GM21390 (cell line): Measurements from ENCODE around the gene SPATA16.

ENCODE experiments used
- ATAC-seq: cut with Tn5 transposase; IDR thresholded peaks from one replicate; pipeline ENCODE4 v1.9.1; 2021; ENCODE audit not compliant: unreplicated experiment

SPATA16 gene

DNA sequence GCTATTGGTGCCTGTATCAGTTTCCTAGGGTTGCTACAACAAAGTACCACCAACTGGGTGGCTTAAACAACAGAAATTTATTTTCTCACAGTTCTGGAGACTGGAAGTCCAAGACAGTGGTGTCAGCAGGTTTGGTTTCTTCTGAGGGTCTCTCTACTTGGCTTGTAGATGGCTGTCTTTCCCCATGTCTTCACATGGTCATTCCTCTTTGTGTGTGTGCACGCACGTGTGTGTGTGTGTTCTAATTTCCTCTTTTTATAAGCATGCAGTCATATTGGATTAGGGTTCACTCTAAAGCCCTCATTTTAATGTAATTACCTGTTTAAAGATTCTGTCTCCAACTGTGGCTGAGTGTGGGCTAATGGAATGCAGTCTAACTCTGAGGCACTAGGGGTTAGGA, 182.5 kb downstream of the SPATA16 start:
- ATAC-seq = no peak

GRCh38 chr3:172953571-172953970, 187.5 kb downstream of the SPATA16 start:
- no peak for ATAC-seq

DNA sequence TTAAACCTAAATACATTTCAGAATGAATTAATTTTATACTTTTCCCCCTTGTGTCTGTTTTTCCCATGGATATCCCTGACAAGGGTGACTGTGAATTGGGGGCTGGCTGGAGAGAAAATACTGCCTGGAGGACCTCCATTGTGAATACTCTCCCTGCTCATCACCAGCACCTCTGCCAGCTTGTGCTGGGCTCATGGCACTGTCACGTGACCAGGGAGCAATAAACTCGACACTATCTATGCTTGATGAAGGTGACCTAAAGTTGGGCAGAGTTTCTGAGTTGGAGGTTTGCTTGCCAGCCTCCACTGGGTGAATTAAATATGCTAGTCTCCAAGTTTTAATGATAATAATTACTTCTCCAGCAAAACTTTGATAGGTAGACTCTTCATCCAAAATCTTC, 189.5 kb downstream of the SPATA16 start:
- no peak for ATAC-seq

- no peak for ATAC-seq
These were observed 195.0 kb downstream of the SPATA16 start for GRCh38 chr3:172946061-172946460.

DNA sequence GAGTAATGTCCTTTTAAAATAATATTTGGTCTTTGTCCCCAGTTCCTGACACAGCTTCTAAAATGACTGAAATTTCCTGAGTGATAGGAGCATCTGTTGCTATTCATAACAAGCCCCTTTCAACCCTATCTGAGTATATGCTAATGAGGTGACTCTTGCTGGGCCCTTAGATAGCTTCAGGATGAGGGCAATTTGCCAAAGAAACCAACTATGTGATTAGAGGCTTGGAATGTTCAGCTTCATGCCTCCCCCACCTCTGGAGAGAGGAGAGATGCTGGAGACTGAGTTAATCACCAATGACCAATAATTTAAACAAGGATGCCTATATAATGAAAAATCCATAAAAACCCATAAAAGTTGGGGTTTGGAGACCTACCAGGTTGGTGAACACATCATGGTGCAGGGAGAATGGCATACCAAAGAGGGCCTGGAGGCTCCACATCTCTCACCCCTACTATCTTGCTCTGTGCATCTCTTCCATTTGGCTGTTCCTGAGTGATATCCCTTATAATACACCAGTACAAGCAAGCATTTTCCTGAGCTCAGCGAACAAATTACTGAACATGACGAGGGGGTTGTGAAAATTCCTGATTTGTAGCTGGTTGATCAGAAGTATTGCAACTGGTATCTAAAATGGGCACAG, 201.3 kb downstream of the SPATA16 start:
- no peak for ATAC-seq

- no peak for ATAC-seq
These were observed 202.2 kb downstream of the SPATA16 start for GRCh38 chr3:172938788-172939187.

- ATAC-seq = no peak
These were observed 209.2 kb downstream of the SPATA16 start for GRCh38 chr3:172931746-172932285.

DNA sequence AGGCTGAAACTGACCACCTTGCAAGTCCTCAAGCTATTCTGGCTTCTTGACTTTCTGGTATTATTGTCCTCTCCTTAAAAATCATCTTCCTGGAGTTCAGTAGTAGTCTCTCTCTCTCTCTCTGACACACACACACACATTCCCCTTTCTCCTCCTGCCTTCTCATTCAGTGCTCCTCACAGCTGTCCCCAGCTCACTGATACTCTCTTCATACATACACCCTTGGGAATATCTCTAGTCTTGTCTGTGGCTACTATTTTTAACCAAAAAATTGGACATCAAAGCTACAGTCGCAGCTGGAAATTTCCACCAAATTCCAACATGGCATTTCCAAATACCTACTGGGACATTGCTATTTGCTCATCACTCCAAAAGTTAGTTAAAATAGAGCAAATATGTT, 211.6 kb downstream of the SPATA16 start:
- ATAC-seq = no peak

DNA sequence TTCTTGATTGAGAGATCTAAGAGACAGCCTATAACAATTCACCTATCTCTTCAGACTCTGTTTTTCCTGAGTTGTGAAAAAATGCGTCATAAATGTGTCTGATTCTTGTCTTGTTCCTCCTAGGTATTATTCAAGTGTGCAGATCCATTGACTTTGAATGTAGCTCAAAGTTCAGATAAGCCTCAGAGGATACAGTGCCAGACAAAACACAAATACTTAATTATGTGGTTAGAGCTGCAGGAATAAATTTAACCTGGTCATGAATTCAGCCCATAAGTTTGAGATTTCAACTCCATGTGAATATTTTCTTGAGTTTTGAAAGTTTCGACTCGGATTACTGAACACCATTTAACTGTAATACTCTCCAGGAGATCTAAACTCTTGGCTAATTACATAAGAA, 216.5 kb downstream of the SPATA16 start:
- no peak for ATAC-seq

DNA sequence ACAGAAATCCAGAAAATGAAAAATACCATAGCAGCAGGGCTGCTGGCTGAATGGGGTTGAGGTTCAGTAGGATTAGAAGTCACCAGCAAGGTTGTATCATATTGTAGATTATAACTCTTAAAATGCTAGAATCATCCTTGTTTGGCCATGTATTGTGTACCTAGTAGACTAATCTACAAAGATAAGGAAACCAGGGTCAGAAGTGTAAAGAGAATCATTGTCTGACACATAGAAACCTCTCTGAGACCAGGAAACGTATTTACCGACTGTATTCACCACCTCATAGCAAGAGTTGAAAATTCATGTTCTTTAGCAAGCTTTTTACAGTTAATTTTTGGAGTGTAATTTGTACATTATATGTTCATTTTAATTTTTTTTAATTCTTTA, 221.7 kb downstream of the SPATA16 start:
- ATAC-seq = no peak

- no peak for ATAC-seq
These were observed 222.3 kb downstream of the SPATA16 start for GRCh38 chr3:172918568-172919296.

DNA sequence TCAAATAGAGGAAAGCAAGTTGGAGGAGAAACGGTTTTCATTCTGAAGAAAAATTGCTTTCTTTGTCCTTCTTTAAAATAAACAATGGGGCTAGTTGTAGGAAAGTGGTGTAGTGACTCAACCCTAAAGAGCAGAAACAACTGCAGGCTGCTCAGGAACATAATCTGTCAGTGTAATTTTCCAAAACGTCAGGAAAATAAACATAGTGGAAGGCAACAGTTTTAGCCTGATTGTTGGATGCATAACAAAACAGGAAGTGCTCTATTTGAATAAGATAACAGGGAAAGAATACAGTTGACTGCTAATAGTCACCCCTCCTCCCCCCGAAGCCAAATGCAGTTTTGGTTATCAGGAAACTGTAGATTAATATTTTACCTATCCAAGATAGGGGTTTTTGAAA, 222.9 kb downstream of the SPATA16 start:
- ATAC-seq = no peak

GRCh38 chr3:172915911-172916514, 225.0 kb downstream of the SPATA16 start:
- ATAC-seq = no peak

- no peak for ATAC-seq
These were observed 226.2 kb downstream of the SPATA16 start for GRCh38 chr3:172914854-172915253.

DNA sequence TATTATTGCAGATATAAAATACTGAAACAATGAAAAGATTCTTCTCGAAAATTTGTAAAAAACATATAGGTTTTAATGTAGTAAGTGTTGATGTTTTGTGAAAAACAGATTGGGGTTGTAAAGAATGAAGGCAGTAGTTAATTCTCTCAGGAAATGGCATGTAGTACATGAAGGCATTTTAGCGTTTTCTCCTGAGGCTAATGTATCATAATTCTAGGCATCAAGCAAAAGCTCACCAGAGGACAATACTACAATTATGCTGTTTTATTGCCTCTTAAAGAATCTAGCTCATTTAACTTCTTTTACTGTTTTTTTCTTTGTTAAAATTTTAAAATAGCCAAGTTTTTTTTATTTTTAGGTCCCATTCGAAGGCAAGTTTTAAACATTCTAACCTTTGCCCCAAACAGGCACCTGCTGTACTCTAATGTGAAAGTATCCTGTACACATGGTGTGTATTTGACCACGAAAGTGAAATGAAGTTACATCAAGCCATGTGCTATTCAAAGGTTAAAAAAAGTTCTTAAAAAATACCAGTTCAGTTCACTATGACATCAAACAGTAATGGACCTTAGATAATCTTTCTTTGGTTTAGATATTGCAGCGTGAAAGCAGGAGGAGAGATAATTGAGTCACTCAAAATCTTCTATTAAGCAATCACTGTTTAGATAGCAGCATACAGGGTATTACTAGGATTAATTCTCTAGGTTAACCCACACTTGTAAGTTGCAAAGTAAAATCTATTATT, 227.0 kb downstream of the SPATA16 start:
- ATAC-seq = no peak

DNA sequence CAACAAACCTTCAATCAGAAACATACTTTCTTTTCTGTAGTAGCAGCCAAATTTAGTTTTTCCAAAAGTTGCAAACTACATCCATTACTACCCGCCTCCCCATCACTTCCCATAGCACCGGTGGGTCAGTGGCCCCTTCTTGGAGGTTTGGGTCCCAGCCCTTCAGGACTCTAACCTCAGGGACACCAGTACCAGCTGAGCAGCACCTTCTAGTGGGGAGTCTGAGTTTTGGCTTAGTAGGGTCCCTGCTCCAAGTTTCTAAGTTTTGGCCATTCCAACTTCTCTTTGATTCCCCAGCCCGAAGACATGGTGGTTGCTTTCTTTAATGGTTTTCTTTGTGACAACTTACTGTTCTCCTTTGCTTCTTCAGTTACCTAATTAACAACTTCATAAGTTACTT, 229.9 kb downstream of the SPATA16 start:
- no peak for ATAC-seq

- no peak for ATAC-seq
These were observed 232.2 kb downstream of the SPATA16 start for GRCh38 chr3:172908771-172909270.

- ATAC-seq = no peak
These were observed 235.6 kb downstream of the SPATA16 start for GRCh38 chr3:172905451-172905850.

DNA sequence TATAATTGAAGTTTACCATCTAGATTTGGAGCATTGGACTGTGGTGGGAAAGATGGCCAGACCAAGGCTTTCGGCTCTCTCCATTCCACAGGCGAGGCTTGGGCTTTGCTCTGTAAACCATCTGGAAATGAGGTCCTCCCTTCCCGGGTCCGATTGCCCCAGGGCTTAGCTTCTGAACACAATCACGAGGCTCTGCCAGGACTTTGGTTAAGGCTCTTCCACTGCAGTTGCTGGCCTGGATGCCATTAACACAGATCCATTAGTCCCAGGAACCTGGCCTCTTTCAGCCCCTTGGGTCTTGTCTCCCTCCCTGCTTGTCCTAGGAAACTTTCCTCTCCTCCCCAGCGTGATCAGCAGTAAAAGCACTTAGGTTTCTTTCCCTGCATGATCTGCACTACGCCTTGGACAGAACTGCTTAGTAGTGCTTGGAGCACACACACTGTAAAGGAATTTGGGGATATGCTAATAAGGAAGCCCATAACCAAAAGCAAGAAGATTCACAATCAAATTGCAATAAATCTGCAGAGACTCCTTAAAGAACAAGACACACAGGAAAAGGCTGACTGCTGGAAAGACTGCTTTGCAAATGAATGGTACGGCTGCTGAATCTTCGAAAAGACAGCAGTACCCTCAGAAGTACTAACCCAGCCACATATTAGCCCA, 236.2 kb downstream of the SPATA16 start:
- no peak for ATAC-seq

DNA sequence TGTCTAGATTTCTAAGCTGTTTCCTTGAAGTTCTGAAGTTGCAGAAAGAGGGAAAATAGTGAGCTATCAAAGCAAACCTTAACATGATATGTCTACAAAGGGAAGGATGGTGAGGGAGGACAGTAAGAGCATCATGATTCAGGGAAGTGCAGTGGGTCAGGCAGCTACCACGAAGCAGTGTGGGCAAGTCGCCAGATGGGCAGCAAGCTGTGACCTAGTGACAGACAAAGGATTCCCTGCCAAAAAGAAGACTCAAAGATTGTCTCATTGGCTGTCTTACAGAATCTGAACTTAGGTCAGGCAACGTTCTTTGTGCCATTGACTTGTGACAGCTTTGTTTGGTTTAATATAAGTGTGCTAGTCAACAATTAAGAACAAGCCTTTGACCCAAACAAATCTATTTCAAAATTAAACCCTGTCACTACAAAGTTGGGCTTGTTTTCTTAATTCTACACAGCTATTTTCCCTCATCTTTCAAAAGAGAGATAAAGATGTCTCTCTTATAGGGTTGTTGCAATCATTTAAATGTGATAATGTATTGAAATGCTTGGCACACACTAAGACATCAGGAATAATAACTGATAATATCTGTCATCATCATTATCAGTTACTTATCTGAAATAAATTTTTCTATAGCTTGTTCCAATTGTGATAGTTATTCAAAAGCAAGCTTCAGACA, 237.3 kb downstream of the SPATA16 start:
- ATAC-seq = no peak
